Inflammatory macrophage treated with lipopolysaccharide for 1 hour (primary cell): Measurements from ENCODE around the gene DNAH17.
"Not testable (repeated sequence)": the region's sequence is repeated elsewhere in the genome, so short reads cannot be mapped to it uniquely, and the experiment has no call there.

Experiments used
- DNase-seq, 2 donors: peaks; one replicate each; pipeline ENCODE4 v3.0.0-alpha.2; 2020 to 2022

DNAH17 gene

DNA sequence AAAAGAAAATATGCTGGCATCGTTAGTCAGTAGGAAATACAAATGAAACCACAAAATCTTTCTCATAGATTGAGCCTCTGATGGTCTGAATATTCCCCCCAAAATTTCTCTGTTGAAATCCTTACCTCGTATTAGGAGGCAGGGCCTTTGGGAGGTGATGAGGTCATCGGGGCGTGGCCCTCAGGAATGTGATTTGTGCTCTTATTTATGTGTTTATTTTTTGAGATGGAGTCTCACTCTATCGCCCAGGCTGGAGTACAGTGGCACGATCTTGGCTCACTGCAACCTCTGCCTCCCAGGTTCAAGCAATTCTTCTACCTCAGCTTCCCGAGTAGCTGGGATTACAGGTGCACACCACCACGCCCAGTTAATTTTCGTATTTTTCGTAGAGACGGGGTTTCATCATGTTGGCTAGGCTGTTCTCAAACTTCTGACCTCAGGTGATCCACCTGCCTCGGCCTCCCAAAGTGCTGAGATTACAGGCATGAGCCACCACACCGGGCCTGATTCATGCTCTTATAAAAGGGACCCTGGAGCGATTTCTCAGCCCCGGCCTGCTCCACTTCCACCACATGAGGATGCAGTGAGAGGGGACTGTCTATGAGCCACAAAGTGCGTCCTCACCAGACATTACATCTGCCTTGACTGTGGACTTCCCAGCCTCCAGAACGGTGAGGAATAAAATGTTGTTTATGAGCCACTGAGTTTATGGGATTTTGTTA lies 53.1 kb downstream of the DNAH17 start:
- DNase-seq, result no peak

DNA sequence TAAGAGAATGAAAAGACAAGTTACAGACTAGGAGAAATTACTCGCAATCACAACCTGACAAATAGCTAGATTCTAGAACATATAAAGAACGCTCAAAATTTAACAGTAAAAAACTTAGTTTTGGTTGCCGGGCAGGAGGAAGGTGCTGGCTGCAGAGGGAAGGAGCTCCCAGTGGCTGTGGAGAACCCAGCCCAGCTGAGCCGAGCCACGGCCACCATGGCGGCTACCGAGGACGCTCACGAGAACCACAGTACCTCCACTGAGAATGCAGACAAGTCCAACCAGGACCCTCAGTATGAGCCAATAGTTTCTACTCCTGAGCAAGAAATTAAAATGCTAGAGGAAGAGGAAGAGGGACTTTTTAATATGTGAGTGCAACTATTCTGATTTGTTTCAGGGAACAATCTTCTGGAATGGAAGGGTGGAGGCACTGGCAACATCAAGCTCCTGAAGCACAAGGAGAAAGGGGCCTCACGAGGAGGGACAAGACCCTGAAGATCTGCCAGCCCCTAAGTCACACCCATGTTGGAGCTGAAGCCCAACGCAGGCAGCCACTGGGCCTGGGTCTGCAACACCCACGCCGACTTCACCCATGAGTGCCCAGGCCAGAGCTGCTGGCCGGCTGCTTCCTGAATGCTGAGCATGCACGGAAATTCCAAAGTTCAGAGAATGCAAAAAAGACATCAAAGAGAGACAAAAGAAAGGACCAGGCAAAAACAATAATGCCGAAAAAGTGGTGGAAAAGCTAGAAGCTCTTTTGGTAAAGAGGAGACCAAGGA lies 55.0 kb downstream of the DNAH17 start:
- no peak for DNase-seq

- no peak for DNase-seq
Observed at GRCh38 chr17:78517421-78517820, 59.8 kb downstream of the DNAH17 start.

- DNase-seq, result no peak
Observed at GRCh38 chr17:78515480-78515879, 61.7 kb downstream of the DNAH17 start.

GRCh38 chr17:78514521-78514920 lies 62.7 kb downstream of the DNAH17 start:
- no peak for DNase-seq

DNA sequence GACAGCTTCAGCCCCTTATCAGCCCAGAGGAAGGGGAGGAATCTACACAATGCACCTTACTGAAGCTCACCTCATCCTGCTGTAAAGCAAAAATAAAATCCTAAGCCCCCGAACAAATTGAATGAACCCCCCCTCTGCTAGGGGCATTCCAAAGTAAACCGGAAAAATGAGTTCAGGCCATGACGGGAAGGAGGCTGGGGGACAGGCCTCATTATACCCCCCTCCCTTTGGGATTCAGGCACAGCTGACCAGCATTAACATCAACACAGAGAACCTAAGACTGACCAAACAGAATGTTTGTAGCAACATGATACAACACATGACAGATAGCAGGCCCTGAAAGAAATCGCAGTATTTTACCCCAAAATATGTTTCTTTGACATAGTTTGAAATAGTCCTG lies 64.2 kb downstream of the DNAH17 start:
- no peak for DNase-seq

DNA sequence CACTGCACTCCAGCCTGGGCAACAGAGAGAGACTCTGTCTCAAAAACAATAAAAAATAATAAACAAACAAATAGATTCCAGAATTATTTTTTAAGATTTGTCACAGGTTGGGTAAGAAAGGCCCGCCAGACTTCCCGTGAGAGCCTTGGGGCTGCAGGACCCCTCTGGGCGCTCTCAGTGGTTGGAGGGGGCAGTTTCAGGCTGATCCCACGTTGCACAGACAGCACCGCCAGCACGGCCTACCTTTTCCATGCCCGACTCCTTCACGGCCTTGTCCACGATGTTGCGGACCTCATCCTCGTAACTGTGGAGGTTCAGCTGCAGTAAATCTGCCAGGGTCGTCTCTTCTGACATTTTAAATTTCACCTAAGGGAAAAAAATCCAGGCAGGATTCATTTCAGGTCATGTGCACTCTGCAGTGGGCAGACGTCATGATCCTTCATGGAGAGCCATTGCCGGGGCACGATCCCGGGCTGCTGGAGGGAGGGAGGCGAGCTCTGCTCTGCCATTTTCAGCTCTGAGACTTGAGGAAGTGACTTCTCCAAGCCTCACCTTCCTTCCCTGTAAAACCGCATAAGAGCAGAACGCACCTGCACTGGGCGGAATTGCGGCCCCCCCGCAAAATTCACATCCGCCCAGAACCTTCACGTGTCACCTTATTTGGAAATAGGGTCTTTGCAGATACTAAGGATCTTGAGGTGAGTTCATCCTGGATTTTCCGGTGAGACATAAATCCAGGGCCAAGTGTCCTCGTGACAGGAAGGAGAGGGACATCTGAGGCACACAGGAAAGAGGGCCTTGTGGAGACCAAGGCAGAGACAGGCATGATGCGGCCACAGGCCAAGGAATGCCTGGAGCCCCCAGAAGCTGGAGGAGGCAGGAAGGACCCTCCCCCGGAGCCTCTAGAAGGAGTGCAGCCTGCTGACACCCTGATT lies 66.8 kb downstream of the DNAH17 start:
- peak; percentile 11 to 24 for DNase-seq

DNA sequence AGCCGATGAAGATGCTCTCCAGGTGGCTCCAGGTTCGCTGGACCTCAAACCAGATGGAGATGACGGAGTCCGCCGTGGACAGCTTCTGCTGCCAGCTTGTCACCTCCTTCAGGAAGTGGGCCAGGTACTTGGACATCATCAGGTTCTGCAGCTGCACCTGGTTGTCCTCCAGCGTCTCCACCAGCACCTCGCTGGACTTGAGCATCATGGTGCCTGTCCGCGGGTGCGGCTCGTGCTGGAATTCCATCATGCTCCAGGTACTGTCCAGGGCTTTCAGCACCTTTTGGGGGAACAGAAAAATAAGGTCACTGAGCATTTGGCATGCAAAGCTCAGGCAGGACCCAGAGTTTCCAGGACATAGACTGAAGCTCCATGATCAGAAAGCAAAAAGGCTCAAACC lies 69.7 kb downstream of the DNAH17 start:
- DNase-seq, result no peak

DNA sequence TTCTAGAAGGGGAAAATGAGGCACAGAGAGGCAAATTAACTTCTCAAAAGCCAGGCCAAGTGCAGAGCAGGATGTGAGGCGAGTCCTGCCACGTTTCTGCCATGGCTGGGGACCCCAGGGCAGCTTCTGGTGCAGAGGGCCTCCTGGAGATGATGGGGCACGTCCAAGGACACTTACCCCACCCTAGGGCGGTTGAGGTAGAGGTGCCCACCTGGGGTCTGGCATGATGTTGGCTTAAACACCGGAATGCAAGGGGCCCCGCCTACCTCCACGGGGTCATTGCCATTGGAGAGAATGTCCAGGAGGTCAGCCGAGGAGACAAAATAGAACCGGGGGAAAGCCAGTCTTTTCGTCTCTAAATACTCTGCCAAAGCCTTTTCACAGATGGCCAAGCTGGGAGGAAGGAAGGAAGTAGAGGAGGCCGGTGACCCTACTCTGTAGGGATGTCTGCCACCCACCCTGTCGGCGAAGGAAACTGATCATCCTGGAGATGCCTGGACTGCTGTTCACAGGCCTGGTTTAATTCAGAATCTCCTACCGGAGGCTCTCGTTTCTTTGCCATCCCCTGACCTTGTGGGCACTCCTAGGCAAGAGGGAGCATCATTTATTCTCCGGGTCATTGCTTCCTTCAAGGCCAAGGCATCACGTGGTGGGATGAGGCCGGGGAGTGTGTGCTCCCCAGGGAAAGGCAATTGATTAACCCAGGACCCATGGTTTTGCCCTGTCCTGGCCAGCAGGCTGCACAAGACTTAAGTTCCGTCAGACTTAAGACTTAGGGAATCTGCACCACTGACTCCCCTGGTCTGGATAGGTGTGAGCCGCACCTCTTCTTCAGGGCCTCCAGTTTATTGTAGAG lies 70.5 kb downstream of the DNAH17 start:
- no peak for DNase-seq

DNA sequence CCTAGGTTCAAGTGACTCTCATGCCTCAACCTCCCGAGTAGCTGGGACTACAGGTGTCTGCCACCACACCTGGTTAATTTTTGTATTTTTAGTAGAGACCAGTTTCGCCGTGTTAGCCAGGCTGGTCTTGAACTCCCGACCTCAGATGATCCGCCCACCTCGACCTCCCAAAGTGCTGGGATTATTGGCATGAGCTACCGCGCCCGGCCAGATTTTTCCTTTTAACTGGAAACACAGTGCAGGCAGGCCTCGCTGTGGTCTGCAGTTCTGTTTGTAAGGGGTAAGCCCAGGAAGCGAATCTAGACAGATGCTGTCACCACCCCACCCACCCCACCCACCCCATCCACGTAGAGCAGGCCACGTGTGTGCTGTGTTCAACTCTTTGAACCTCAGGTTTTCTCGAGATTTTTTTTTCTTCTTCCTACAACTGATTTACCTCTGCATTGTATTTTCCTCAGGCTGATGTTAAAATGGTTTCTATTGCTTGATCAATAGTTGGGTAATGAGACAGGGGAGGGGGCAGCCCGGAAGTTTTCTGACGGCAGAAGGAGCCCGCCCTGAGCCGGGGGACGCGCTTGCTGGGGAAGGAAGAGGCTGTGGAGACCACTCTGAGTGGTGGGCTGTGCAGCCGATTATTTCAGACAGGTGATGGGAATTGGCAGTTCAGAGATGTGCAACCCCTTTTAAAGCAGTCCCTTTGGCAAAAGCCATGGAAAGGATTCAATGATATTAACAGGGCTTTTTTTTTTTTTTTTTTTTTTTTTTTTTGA lies 72.9 kb downstream of the DNAH17 start:
- no peak for DNase-seq

DNA sequence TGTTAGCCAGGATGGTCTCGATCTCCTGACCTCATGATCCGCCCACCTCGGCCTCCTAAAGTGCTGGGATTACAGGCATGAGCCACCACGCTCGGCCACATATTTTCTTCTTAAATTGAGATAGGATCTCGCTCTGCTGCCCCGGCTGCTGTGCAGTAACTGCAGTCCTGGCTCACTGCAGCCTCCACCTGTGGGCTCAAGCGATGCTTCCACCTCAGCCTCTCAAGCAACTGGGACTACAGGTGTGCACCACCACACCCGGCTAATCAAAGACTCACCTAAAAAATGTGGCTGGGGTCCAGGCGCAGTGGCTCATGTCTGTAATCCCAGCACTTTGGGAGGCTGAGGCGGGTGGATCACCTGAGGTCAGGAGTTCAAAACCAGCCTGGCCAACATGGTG lies 73.8 kb downstream of the DNAH17 start:
- not testable (repeated sequence) for DNase-seq

GRCh38 chr17:78502611-78503148 lies 74.5 kb downstream of the DNAH17 start:
- no peak for DNase-seq

DNA sequence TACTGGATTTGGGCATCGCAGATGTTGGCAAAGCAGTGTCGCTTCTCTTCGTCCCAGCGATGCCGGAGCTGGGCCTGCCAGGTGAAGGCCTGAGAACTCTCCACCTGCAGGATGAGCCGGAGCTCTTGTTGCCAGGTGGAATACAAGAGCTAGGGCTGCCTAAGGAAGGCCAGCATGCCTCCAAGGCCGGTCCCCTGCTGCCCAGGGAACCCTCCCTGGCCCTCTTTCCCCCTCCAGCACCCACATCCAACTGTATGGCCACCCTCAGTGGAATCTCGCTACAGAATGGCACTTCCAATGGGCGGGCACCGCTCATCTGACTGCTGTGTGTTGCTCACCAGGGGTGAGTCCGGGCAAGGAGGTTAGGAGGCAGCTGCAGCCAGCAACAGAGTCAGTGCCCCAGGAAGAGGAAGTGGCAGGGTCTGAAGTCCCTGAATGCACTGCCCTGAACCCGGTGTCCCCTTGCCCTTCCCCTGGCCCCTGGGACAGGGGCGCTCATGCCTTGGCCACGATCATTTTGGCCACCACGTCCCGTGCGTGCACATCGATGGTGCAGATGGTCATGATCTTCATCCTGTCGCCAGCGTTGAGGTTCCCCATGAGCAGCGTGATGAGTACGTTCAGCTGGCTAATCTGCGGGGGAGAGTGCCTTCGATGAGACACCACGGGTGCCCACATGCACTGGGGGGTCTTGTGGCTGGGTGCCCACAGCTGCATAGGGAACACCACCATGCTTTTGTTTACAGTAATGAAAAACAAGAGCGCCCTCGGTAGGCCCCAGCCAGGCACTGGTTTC lies 75.8 kb downstream of the DNAH17 start:
- no peak for DNase-seq

DNA sequence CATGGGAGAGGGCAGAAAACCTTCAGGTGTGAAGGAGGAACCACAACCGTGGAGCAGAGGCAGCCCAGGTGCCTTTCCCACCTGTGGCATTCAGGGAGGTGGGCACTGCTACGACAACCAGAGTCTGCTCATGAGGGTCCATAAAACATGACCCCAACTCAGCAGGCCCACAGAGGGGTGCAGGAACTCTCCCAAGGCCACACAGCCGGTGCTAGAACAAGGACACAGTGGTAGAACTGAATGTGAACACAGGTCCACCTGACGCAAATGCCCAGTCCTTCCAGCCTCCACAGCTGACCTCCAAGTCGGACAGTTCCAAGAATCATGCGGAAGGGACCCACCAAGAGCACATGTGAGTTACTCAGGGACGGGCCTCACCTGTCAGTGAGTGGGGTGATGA lies 76.4 kb downstream of the DNAH17 start:
- no peak for DNase-seq

- no peak for DNase-seq
Observed at GRCh38 chr17:78499715-78500540, 77.3 kb downstream of the DNAH17 start.

- no peak for DNase-seq
Observed at GRCh38 chr17:78498848-78499247, 78.3 kb downstream of the DNAH17 start.

- peak; percentile 49 to 72 for DNase-seq
Observed at GRCh38 chr17:78497115-78497540, 80.1 kb downstream of the DNAH17 start.

- DNase-seq, result peak; percentile 7 to 74
Observed at GRCh38 chr17:78496311-78496710, 80.9 kb downstream of the DNAH17 start.

- no peak for DNase-seq
Observed at GRCh38 chr17:78495634-78496033, 81.6 kb downstream of the DNAH17 start.
